GM12892 (cell line): Measurements from ENCODE around the gene CHSY1.

ENCODE experiments used
- POLR2A ChIP-seq: IDR thresholded peaks from 2 replicates; pipeline ENCODE4 v1.6.1; 2011; ENCODE audit warnings: low read depth, low read length, control low read depth
- POLR2AphosphoS5 ChIP-seq: IDR thresholded peaks from 2 replicates; pipeline ENCODE4 v1.6.1; 2011; ENCODE audit warnings: low read depth, low read length, control low read depth
- TAF1 ChIP-seq: IDR thresholded peaks from 2 replicates; pipeline ENCODE4 v1.6.1; 2011; ENCODE audit warnings: low read depth, mild to moderate bottlenecking, control low read depth, low read length, borderline replicate concordance

- TF ChIP-seq POLR2AphosphoS5 (no peak), POLR2A (no peak), TAF1 (no peak)
These were observed 112.7 kb downstream of the CHSY1 start for GRCh38 chr15:101138913-101139880.
